Esophagus squamous epithelium (tissue), 4 donors: ENCODE measurements around the gene JUND.

ENCODE experiments used
- CTCF ChIP-seq, 6 experiments: fragments of 450-650 bp in 4 of 6; fragments of 200-600 bp in 2 of 6; sonication (generic) in 2 of 6; IDR thresholded peaks; one replicate each; pipeline ENCODE4 v1.5.1; 2016 to 2019; ENCODE audit warnings: antibody characterized with exemption in 6 of 6, mild to moderate bottlenecking in 4 of 6, moderate library complexity in 4 of 6
- POLR2A ChIP-seq, 4 donors: fragments of 450-650 bp; IDR thresholded peaks; one replicate each; pipeline ENCODE4 v1.6.1; 2017; ENCODE audit warnings: antibody characterized with exemption in 4 of 4, mild to moderate bottlenecking in 4 of 4, moderate library complexity in 3 of 4

GRCh38 chr19:18281082-18282020 is at the start of gene JUND:
- TF ChIP-seq CTCF (IDR thresholded peaks at IDR 0.05) (peak in 2 of 6 experiments; percentile 3 to 16), POLR2A (IDR thresholded peaks at IDR 0.05) (peak in 3 of 4 donors; percentile 98 to 99 (median 99))
